ENCODE results near the gene WNK4. TPM values are rescaled to one million over a fixed set of nuclear protein-coding genes. Genes with fewer than 3 reads are reported as not detected.

The WNK4 gene
- total and polyA plus RNA-seq, 9 of the 15 experiments (the other 6 are each of a cell fraction or from before 2014, with no cell fraction given): 0.32 to 25.8 (median 4.5) TPM

DNA sequence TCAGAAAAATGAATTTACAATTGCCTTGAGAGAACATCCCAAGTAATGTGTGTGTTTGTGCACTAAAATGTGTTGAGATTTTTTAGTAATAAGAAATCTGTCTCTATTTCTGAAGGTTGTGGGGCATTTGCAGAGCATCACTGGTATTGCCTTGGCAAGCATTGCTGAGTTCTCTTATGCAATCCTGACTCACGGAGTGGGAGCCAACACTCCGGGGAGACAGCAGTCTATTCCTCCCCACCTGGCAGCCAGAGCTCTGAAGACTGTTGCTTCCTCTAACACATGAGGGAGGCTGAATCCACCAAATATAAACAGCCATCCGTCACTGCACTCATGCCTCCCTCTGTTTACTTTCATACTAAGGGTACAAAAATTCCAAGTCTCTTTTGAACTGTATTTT, 28.8 kb downstream of the WNK4 start:
- H3K27me3 ChIP-seq (ENCODE audit: control insufficient read depth in 2 of 2, insufficient read depth in 2 of 2, low read length in 2 of 2): no peaks in the 10 kb centered on the region
- H4K20me1 ChIP-seq (replicated peaks; ENCODE audit: control insufficient read depth, insufficient read depth, low read length): no peaks in the 10 kb centered on the region
- no peak for ATAC-seq
- no peak overlapping the region for H3K4me3 ChIP-seq
- no peak overlapping the region for H3K4me2 ChIP-seq (ENCODE audit: insufficient read depth, low read length)
- peaks cover 37% of the 10 kb centered on the region for H3K36me3 ChIP-seq (ENCODE audit: control insufficient read depth, insufficient read depth, low read length)
- 71% methylated on average over 3 of the region's 3 CpGs for WGBS (ENCODE audit: insufficient coverage, low coverage, missing lambda C conversion rate)
- no peak overlapping the region for H2AFZ ChIP-seq (ENCODE audit: low read depth, low read length)
- no peaks in the 10 kb centered on the region for H3K9me1 ChIP-seq (ENCODE audit: control insufficient read depth, insufficient read depth, low read length)
- POLR2A ChIA-PET: interaction anchor here (0.9 kb wide), 1 partner anchor 136 kb away, joined by 3 read pairs; no protein-coding TSS in a partner anchor
- no peak for FAIRE-seq
- H3K9ac ChIP-seq (ENCODE audit: insufficient read depth in 1 of 2, low read depth in 2 of 2, low read length in 2 of 2): no peak overlapping the region
- CTCF ChIA-PET (ENCODE audit: low intra/inter-chr PET ratio): interaction anchor here (0.6 kb wide), 1 partner anchor 496 kb away, joined by 3 read pairs; no protein-coding TSS in a partner anchor
- no peak for DNase-seq (ENCODE audit: extremely low read depth in 1 of 4, low spot score in 3 of 4)
- H3K79me2 ChIP-seq (ENCODE audit: control insufficient read depth, insufficient read depth, low read length): no peaks in the 10 kb centered on the region
- H3K4me1 ChIP-seq (replicated peaks in 1 of 2; ENCODE audit: control insufficient read depth in 2 of 2, insufficient read depth in 2 of 2, low read length in 2 of 2): no peaks in the 10 kb centered on the region
- H3K9me3 ChIP-seq (replicated peaks; ENCODE audit: control insufficient read depth, insufficient read depth, low read depth, low read length): no peaks in the 10 kb centered on the region
- no peak overlapping the region for H3K27ac ChIP-seq (ENCODE audit: extremely low read depth, low read depth, low read length)
- in situ Hi-C loops (cut with MboI) (no loop called here), intact Hi-C loops (cut with micrococcal nuclease) (no loop called here)
- no TSS peak for BruUV-seq (replicated peaks)
- TF ChIP-seq CC2D1A (IDR thresholded peaks at IDR 0.05): no peak
- TF ChIP-seq ATF3 (IDR thresholded peaks at IDR 0.05): no peak
- no peak for TF ChIP-seq ATF3 (CRISPR knock-in tag; conservative IDR thresholded peaks at IDR 0.05)
- TF ChIP-seq YY1 (IDR thresholded peaks at IDR 0.05; ENCODE audit: borderline replicate concordance in 1 of 3, control insufficient read depth in 1 of 3, extremely low read depth in 1 of 3, insufficient read depth in 3 of 3, insufficient read length in 1 of 3, insufficient replicate concordance in 2 of 3, low read depth in 1 of 3, low read length in 2 of 3): no peak
- no peak for TF ChIP-seq HDGF (IDR thresholded peaks at IDR 0.05)
- TF ChIP-seq POLR2A (conservative IDR thresholded peaks at IDR 0.05): no peak
- no peak for TF ChIP-seq ZNF518B (CRISPR knock-in tag; IDR thresholded peaks at IDR 0.05)
- TF ChIP-seq, protein P1, sequence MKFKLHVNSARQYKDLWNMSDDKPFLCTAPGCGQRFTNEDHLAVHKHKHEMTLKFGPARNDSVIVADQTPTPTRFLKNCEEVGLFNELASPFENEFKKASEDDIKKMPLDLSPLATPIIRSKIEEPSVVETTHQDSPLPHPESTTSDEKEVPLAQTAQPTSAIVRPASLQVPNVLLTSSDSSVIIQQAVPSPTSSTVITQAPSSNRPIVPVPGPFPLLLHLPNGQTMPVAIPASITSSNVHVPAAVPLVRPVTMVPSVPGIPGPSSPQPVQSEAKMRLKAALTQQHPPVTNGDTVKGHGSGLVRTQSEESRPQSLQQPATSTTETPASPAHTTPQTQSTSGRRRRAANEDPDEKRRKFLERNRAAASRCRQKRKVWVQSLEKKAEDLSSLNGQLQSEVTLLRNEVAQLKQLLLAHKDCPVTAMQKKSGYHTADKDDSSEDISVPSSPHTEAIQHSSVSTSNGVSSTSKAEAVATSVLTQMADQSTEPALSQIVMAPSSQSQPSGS (CRISPR knock-in tag; IDR thresholded peaks at IDR 0.05): no peak
- TF ChIP-seq ZNF133 (CRISPR knock-in tag; IDR thresholded peaks at IDR 0.05): no peak
- TF ChIP-seq TSHZ1 (CRISPR knock-in tag; IDR thresholded peaks at IDR 0.05): no peak

All from K562 (cell line).